Bronchial epithelial cell (primary cell): ENCODE measurements around the gene INTS6L. TPM values are rescaled to one million over a fixed set of nuclear protein-coding genes. Genes with fewer than 3 reads are reported as not detected.

Experiments used
- DNase-seq: peaks from one replicate; pipeline ENCODE4 v3.0.0-alpha.2; 2010; ENCODE audit warnings: low read depth
- FAIRE-seq: peaks from 2 replicates; lab custom pipeline; 2011; peaks lifted over from hg19 to GRCh38; lab: Jason Lieb, UNC
- H3K27me3 ChIP-seq: 2 replicates; pipeline ENCODE4 v1.5.1; 2011; ENCODE audit warnings: low read length; ENCODE audit not compliant: control insufficient read depth, insufficient read depth
- H3K36me3 ChIP-seq: 2 replicates; pipeline ENCODE4 v1.5.1; 2011; ENCODE audit warnings: low read length; ENCODE audit not compliant: control insufficient read depth, insufficient read depth
- H3K4me3 ChIP-seq: 2 replicates; pipeline ENCODE4 v1.5.1; 2011; ENCODE audit warnings: mild to moderate bottlenecking, low read depth, low read length, control low read depth
- CTCF ChIP-seq: IDR thresholded peaks from 2 replicates; pipeline ENCODE4 v1.5.1; 2011; ENCODE audit warnings: mild to moderate bottlenecking, moderate library complexity, low read length, control low read depth, inconsistent platforms; ENCODE audit not compliant: insufficient read depth, severe bottlenecking
- total RNA-seq: library from RNA; depleted of rRNA; stranded (reverse); fragments of >200 nt; gene quantifications from 2 replicates; pipeline ENCODE4 v1.2.1, GENCODE V29; 2014

INTS6L gene
- total RNA-seq, 1 donor from 2014 or later: 3.2 TPM

- DNase-seq: no peak
- Histone ChIP-seq H3K27me3 (no peaks in the 10 kb centered on the region), H3K36me3 (no peaks in the 10 kb centered on the region), H3K4me3 (no peak overlapping the region)
- no peak for FAIRE-seq
- TF ChIP-seq CTCF: no peak
These were observed 20.9 kb downstream of the INTS6L start for GRCh38 chrX:135541351-135541750.

GRCh38 chrX:135543172-135543571, 22.7 kb downstream of the INTS6L start:
- Histone ChIP-seq H3K27me3 (no peaks in the 10 kb centered on the region), H3K36me3 (no peaks in the 10 kb centered on the region), H3K4me3 (no peak overlapping the region)
- no peak for DNase-seq
- FAIRE-seq: no peak
- no peak for TF ChIP-seq CTCF

GRCh38 chrX:135543924-135544323, 23.5 kb downstream of the INTS6L start:
- DNase-seq (no peak), FAIRE-seq (no peak)
- Histone ChIP-seq H3K4me3 (no peak overlapping the region), H3K27me3 (no peaks in the 10 kb centered on the region), H3K36me3 (no peaks in the 10 kb centered on the region)
- no peak for TF ChIP-seq CTCF

- H3K36me3 ChIP-seq: no peaks in the 10 kb centered on the region
- FAIRE-seq: peak; percentile 13
- no peaks in the 10 kb centered on the region for H3K27me3 ChIP-seq
- TF ChIP-seq CTCF: no peak
- DNase-seq: no peak
- no peak overlapping the region for H3K4me3 ChIP-seq
These were observed 24.0 kb downstream of the INTS6L start for GRCh38 chrX:135544338-135544948.

- no peaks in the 10 kb centered on the region for H3K27me3 ChIP-seq
- TF ChIP-seq CTCF: no peak
- H3K36me3 ChIP-seq: no peaks in the 10 kb centered on the region
- H3K4me3 ChIP-seq: no peak overlapping the region
- no peak for FAIRE-seq
- no peak for DNase-seq
These were observed 27.3 kb downstream of the INTS6L start for GRCh38 chrX:135547767-135548166.

GRCh38 chrX:135549519-135549918, 29.1 kb downstream of the INTS6L start:
- Histone ChIP-seq H3K4me3 (no peak overlapping the region), H3K27me3 (no peaks in the 10 kb centered on the region), H3K36me3 (no peaks in the 10 kb centered on the region)
- no peak for TF ChIP-seq CTCF
- DNase-seq: no peak
- no peak for FAIRE-seq
